H1 (cell line): ENCODE measurements around the gene NAA25. TPM values are rescaled to one million over a fixed set of nuclear protein-coding genes. Genes with fewer than 3 reads are reported as not detected.
"Not testable (repeated sequence)": the region's sequence is repeated elsewhere in the genome, so short reads cannot be mapped to it uniquely, and the experiment has no call there.

Source experiments
- CTCF ChIA-PET: fragments of 300-600 bp; sonication (Branson Sonifier 250); formaldehyde crosslinking; loops from one replicate; lab custom pipeline; 2021; ENCODE audit not compliant: partially characterized antibody; lab: Charles Lee
- POLR2A ChIA-PET: fragments of 300-600 bp; sonication (Branson Sonifier 250); formaldehyde crosslinking; loops from one replicate; lab custom pipeline; 2021; ENCODE audit warnings: inconsistent platforms; ENCODE audit not compliant: partially characterized antibody; lab: Charles Lee
- DNase-seq, 2 experiments: peaks; one replicate each; pipeline versions ENCODE4 v3.0.0 to v3.0.0-alpha.2; 2010 to 2022; ENCODE audit warnings: low spot score in 2 of 2, low read depth in 1 of 2, mixed read lengths in 1 of 2
- FAIRE-seq: peaks from 2 replicates; lab custom pipeline; 2011; peaks lifted over from hg19 to GRCh38; lab: Jason Lieb, UNC
- H2AFZ ChIP-seq: 2 replicates; pipeline ENCODE4 v1.8.1; 2012; ENCODE audit warnings: low read length, inconsistent platforms
- H2AK5ac ChIP-seq: 2 replicates; pipeline ENCODE4 v1.6.1; 2013; ENCODE audit warnings: low read depth, low read length
- H2BK120ac ChIP-seq: replicated peaks from 2 replicates; pipeline ENCODE3; 2013; ENCODE audit warnings: low read depth, low read length, inconsistent platforms
- H2BK12ac ChIP-seq: 2 replicates; pipeline ENCODE4 v1.6.1; 2013; ENCODE audit warnings: low read depth, low read length
- H2BK15ac ChIP-seq: 2 replicates; pipeline ENCODE4 v1.6.1; 2013; ENCODE audit warnings: low read length
- H2BK20ac ChIP-seq: 2 replicates; pipeline ENCODE4 v1.6.1; 2013; ENCODE audit warnings: low read length
- H2BK5ac ChIP-seq: 2 replicates; pipeline ENCODE4 v1.6.1; 2013; ENCODE audit warnings: low read depth, low read length
- H3K14ac ChIP-seq: 2 replicates; pipeline ENCODE4 v1.6.1; 2013; ENCODE audit warnings: inconsistent platforms; ENCODE audit not compliant: insufficient read length
- H3K18ac ChIP-seq: 2 replicates; pipeline ENCODE4 v1.6.1; 2013; ENCODE audit warnings: low read length; ENCODE audit errors: extremely low read depth
- H3K23ac ChIP-seq: 2 replicates; pipeline ENCODE4 v1.6.1; 2013; ENCODE audit warnings: inconsistent platforms; ENCODE audit not compliant: insufficient read length
- H3K23me2 ChIP-seq: 2 replicates; pipeline ENCODE4 v1.6.1; 2013; ENCODE audit warnings: low read depth, low read length
- H3K27ac ChIP-seq: 2 replicates; pipeline ENCODE4 v1.6.1; 2011; ENCODE audit warnings: low read depth, low read length, inconsistent platforms
- H3K27me3 ChIP-seq, 4 experiments: replicated peaks in 1 of 4; 1 replicate in 1 of 4; 2 replicates in 3 of 4; pipeline versions ENCODE4 v1.6.1 to v1.8.1; 2011 to 2013; ENCODE audit warnings: low read length in 3 of 4, mild to moderate bottlenecking in 3 of 4, inconsistent platforms in 2 of 4, mixed read lengths in 2 of 4, moderate library complexity in 1 of 4; ENCODE audit not compliant: control insufficient read depth in 3 of 4, insufficient read depth in 3 of 4; ENCODE audit errors: extremely low read depth in 1 of 4
- H3K36me3 ChIP-seq, 4 experiments: 2 replicates each; pipeline versions ENCODE4 v1.6.1 to v1.8.1; 2011 to 2013; ENCODE audit warnings: mild to moderate bottlenecking in 4 of 4, low read length in 3 of 4, moderate library complexity in 2 of 4, control low read depth in 1 of 4, inconsistent platforms in 1 of 4; ENCODE audit not compliant: insufficient read depth in 4 of 4, control insufficient read depth in 2 of 4
- H3K4ac ChIP-seq: replicated peaks from 2 replicates; pipeline ENCODE3; 2013; ENCODE audit warnings: low read length, low read depth, mixed read lengths, inconsistent platforms; ENCODE audit not compliant: insufficient read length
- H3K4me1 ChIP-seq, 4 experiments: replicated peaks in 1 of 4; 1 replicate in 1 of 4; 2 replicates in 3 of 4; pipeline versions ENCODE4 v1.6.1 to v1.8.1; 2011 to 2013; ENCODE audit warnings: low read length in 3 of 4, inconsistent platforms in 2 of 4, mixed read lengths in 1 of 4; ENCODE audit not compliant: insufficient read depth in 4 of 4, control insufficient read depth in 3 of 4
- H3K4me2 ChIP-seq, 2 experiments: 2 replicates each; pipeline versions ENCODE4 v1.6.1 to v1.8.1; 2011 to 2013; ENCODE audit warnings: low read depth in 2 of 2, low read length in 2 of 2, control low read depth in 1 of 2, inconsistent platforms in 1 of 2, mild to moderate bottlenecking in 1 of 2; ENCODE audit not compliant: insufficient read depth in 1 of 2
- H3K4me3 ChIP-seq, 4 experiments: fragments of 200-600, 300-600 bp in 1 of 4; sonication (generic), shearing (Covaris generic), sonication (Bioruptor Twin) in 1 of 4; 2 replicates each; pipeline versions ENCODE4 v1.5.1 to v1.8.1; 2011 to 2016; ENCODE audit warnings: low read length in 4 of 4, low read depth in 3 of 4, control low read depth in 2 of 4, inconsistent platforms in 2 of 4, mild to moderate bottlenecking in 2 of 4, mixed read lengths in 1 of 4, moderate library complexity in 1 of 4; ENCODE audit not compliant: insufficient read depth in 2 of 4; ENCODE audit errors: extremely low read depth in 1 of 4
- H3K56ac ChIP-seq: replicated peaks from 2 replicates; pipeline ENCODE3; 2013; ENCODE audit warnings: low read depth, mild to moderate bottlenecking, mixed read lengths, low read length, inconsistent platforms; ENCODE audit not compliant: insufficient read length
- H3K79me1 ChIP-seq: 2 replicates; pipeline ENCODE4 v1.6.1; 2013; ENCODE audit warnings: low read depth, low read length, control low read depth
- H3K79me2 ChIP-seq, 2 experiments: 2 replicates each; pipeline versions ENCODE4 v1.6.1 to v1.8.1; 2012 to 2013; ENCODE audit warnings: low read length in 2 of 2, mild to moderate bottlenecking in 2 of 2, inconsistent platforms in 1 of 2; ENCODE audit not compliant: insufficient read depth in 2 of 2, control insufficient read depth in 1 of 2
- H3K9ac ChIP-seq, 4 experiments: replicated peaks in 1 of 4; 1 replicate in 1 of 4; 2 replicates in 3 of 4; pipeline versions ENCODE4 v1.6.1 to v1.8.1; 2011 to 2013; ENCODE audit warnings: low read depth in 3 of 4, low read length in 3 of 4, control low read depth in 2 of 4, mild to moderate bottlenecking in 2 of 4, moderate library complexity in 2 of 4, inconsistent platforms in 1 of 4; ENCODE audit errors: extremely low read depth in 1 of 4
- H3K9me3 ChIP-seq, 2 experiments: 2 replicates each; pipeline versions ENCODE4 v1.6.1 to v1.8.1; 2012 to 2013; ENCODE audit warnings: mild to moderate bottlenecking in 2 of 2, moderate library complexity in 2 of 2, control low read depth in 1 of 2, inconsistent platforms in 1 of 2, low read depth in 1 of 2, low read length in 1 of 2, mixed read lengths in 1 of 2; ENCODE audit not compliant: insufficient read depth in 2 of 2
- H4K20me1 ChIP-seq, 2 experiments: replicated peaks in 1 of 2; 2 replicates each; pipeline versions ENCODE3 to v1.8.1; 2011 to 2013; ENCODE audit warnings: inconsistent platforms in 2 of 2, low read length in 2 of 2, mild to moderate bottlenecking in 1 of 2; ENCODE audit not compliant: insufficient read depth in 2 of 2, control insufficient read depth in 1 of 2
- H4K5ac ChIP-seq: 2 replicates; pipeline ENCODE4 v1.6.1; 2013; ENCODE audit warnings: low read length, low read depth, mixed read lengths, inconsistent platforms; ENCODE audit not compliant: insufficient read length
- H4K8ac ChIP-seq: 2 replicates; pipeline ENCODE4 v1.8.0; 2013; ENCODE audit warnings: mild to moderate bottlenecking, moderate library complexity, low read length, inconsistent platforms; ENCODE audit not compliant: insufficient read depth; ENCODE audit errors: extremely low read depth
- H4K91ac ChIP-seq: replicated peaks from 2 replicates; pipeline ENCODE3; 2013; ENCODE audit warnings: low read length, mixed read lengths, inconsistent platforms; ENCODE audit not compliant: insufficient read length
- WGBS, 2 experiments: shearing (Covaris generic) in 1 of 2; methylation state at CpG; one replicate each; pipeline versions ENCODE4 v1.1.6 to v1.1.7; 2013 to 2015; ENCODE audit warnings: low lambda C conversion rate in 2 of 2, mixed read lengths in 2 of 2, inconsistent platforms in 1 of 2, low coverage in 1 of 2, missing lambda C conversion rate in 1 of 2; ENCODE audit not compliant: insufficient replicate concordance in 2 of 2, insufficient coverage in 1 of 2, insufficient read length in 1 of 2; ENCODE audit errors: extremely low coverage in 1 of 2, missing lambda C conversion rate in 1 of 2; 5-methylcytosine and 5-hydroxymethylcytosine counted together
- polyA plus RNA-seq, 7 experiments: library from polyadenylated mRNA; depleted of rRNA in 3 of 7; stranded (reverse) in 5 of 7; unstranded in 2 of 7; fragments of >200 nt in 5 of 7; fragments of 200-250 nt in 2 of 7; gene quantifications; 1 replicate in 5 of 7; 2 replicates in 1 of 7; 4 replicates in 1 of 7; pipeline versions ENCODE4 v1.2.1 to v1.2.3, GENCODE V29; 2011 to 2013; ENCODE audit warnings: missing spikeins in 2 of 7, mixed read lengths in 2 of 7
- total RNA-seq: library from RNA; stranded (reverse); fragmentation: NEBNext Ultra II Directional; extraction: Animal tissue kit (Norgen Biotek cat#: 25700); gene quantifications from 2 replicates; pipeline ENCODE4 v1.2.1, GENCODE V29; 2021

NAA25 gene
- total and polyA plus RNA-seq, 2 of the 8 experiments (the other 6 are each of a cell fraction or from before 2014, with no cell fraction given), result 10.8 to 60.3 TPM

DNA sequence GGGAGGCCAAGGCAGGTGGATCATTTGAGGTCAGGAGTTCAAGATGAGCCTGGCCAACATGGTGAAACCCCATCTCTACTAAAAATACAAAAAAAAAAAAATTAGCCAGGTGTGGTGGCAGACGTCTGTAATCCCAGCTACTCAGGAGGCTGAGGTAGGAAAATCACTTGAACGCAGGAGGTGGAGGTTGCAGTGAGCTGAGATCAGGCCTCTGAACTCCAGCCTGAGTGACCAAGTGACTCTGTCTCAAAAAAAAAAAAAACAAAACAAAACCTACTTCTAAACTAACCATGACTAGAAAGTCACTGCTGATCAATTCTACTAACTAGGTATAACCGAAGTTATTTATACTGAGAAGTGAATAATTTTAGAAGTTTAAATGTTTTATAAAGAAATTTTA, 99.0 kb downstream of the NAA25 start:
- not testable (repeated sequence) for H2BK20ac ChIP-seq, H4K5ac ChIP-seq, H3K36me3 ChIP-seq, DNase-seq, H4K8ac ChIP-seq, H2BK12ac ChIP-seq, H3K23ac ChIP-seq, H3K27ac ChIP-seq, H3K27me3 ChIP-seq, H4K91ac ChIP-seq, H2BK15ac ChIP-seq, H2AFZ ChIP-seq, H3K9ac ChIP-seq, H3K23me2 ChIP-seq, H3K14ac ChIP-seq, H3K18ac ChIP-seq, H3K4me3 ChIP-seq, H2BK5ac ChIP-seq, H3K4me2 ChIP-seq, H3K79me1 ChIP-seq, H3K4ac ChIP-seq, H3K56ac ChIP-seq, FAIRE-seq, H3K9me3 ChIP-seq, H2BK120ac ChIP-seq, H4K20me1 ChIP-seq, H2AK5ac ChIP-seq
- H3K4me1 ChIP-seq, result peaks cover 3 to 11% (median 4%) of the 10 kb centered on the region in 4 experiments
- ChIA-PET POLR2A (interaction anchor here (0.9 to 1.2 kb wide), 2 partner anchors 11 to 15 kb away, joined by 3 to 4 read pairs; no protein-coding TSS in a partner anchor), CTCF (interaction anchor here (1.1 kb wide), 1 partner anchor 66 kb away, joined by 4 read pairs; no protein-coding TSS in a partner anchor)
- 88% methylated on average over 3 of the region's 3 CpGs; no CpG with 5 or more reads in 1 of the 2 experiments for WGBS, 2 experiments
- H3K79me2 ChIP-seq, result peaks cover 5 to 22% of the 10 kb centered on the region in 2 experiments
